ENCODE data around the gene RAB9B. TPM values are rescaled to one million over a fixed set of nuclear protein-coding genes. Genes with fewer than 3 reads are reported as not detected.
"Not testable (repeated sequence)": the region's sequence is repeated elsewhere in the genome, so short reads cannot be mapped to it uniquely, and the experiment has no call there.

The RAB9B gene
- polyA plus RNA-seq (ENCODE audit: insufficient read length in 10 of 10) = 10 to 100 TPM; 13.6 to 39.3 (median 29.6) TPM
- long read RNA-seq, donor 1, transcript RAB9B-201 (3 exons, 3,748 nt) = major isoform, 10 of 10 reads
- long read RNA-seq, donor 1, partial matches to known transcripts = 0 of 10 reads
- long read RNA-seq, donor 1, other reads (novel, unspliced or antisense) = 0 of 10 reads
- long read RNA-seq, donor 2, transcript RAB9B-201 (3 exons, 3,748 nt) = major isoform, 15 of 15 reads
- long read RNA-seq, donor 2, partial matches to known transcripts = 0 of 15 reads
- long read RNA-seq, donor 2, other reads (novel, unspliced or antisense) = 0 of 15 reads
- long read RNA-seq, donor 3 = 0 reads
- long read RNA-seq, donor 4, transcript RAB9B-201 (3 exons, 3,748 nt) = major isoform, 12 of 12 reads
- long read RNA-seq, donor 4, partial matches to known transcripts = 0 of 12 reads
- long read RNA-seq, donor 4, other reads (novel, unspliced or antisense) = 0 of 12 reads
- long read RNA-seq, donor 5, transcript RAB9B-201 (3 exons, 3,748 nt) = major isoform, 10 of 10 reads
- long read RNA-seq, donor 5, partial matches to known transcripts = 0 of 10 reads
- long read RNA-seq, donor 5, other reads (novel, unspliced or antisense) = 0 of 10 reads
- long read RNA-seq, donor 6, transcript RAB9B-201 (3 exons, 3,748 nt) = major isoform, 17 of 17 reads
- long read RNA-seq, donor 6, partial matches to known transcripts = 0 of 17 reads
- long read RNA-seq, donor 6, other reads (novel, unspliced or antisense) = 0 of 17 reads
- long read RNA-seq, donor 7, transcript RAB9B-201 (3 exons, 3,748 nt) = major isoform, 5 of 5 reads
- long read RNA-seq, donor 7, partial matches to known transcripts = 0 of 5 reads
- long read RNA-seq, donor 7, other reads (novel, unspliced or antisense) = 0 of 5 reads
- long read RNA-seq, donor 8, partial matches to known transcripts = 0 of 1 reads
- long read RNA-seq, donor 8, other reads (novel, unspliced or antisense) = 0 of 1 reads
- long read RNA-seq, donor 9 = 0 reads

GRCh38 chrX:103831803-103832544, at the start of gene RAB9B:
Gene RAB9B (minus strand): TSS chrX:103832257. CDS start chrX:103825784, 6,473 bp downstream.
- peak in 2 of 3 donors; percentile 53 to 69 for DNase-seq

- peak in 1 of 3 donors; percentile 1 for DNase-seq
Measured at GRCh38 chrX:103879339-103879738, 47.3 kb upstream of the RAB9B start.

GRCh38 chrX:103878466-103879122, 46.5 kb upstream of the RAB9B start:
- DNase-seq = peak in 2 of 3 donors; percentile 10 to 51

GRCh38 chrX:103877571-103877970, 45.5 kb upstream of the RAB9B start:
- no peak for DNase-seq

GRCh38 chrX:103864886-103865534, 33.0 kb upstream of the RAB9B start:
- no peak for DNase-seq

GRCh38 chrX:103864149-103864548, 32.1 kb upstream of the RAB9B start:
- DNase-seq = no peak

- DNase-seq = no peak
Measured at GRCh38 chrX:103861200-103861599, 29.1 kb upstream of the RAB9B start.

GRCh38 chrX:103849558-103849957, 17.5 kb upstream of the RAB9B start:
- DNase-seq = no peak

- no peak for DNase-seq
Measured at GRCh38 chrX:103847174-103847870, 15.3 kb upstream of the RAB9B start.

GRCh38 chrX:103846386-103846785, 14.3 kb upstream of the RAB9B start:
- no peak for DNase-seq

- peak; percentile 51 to 73 (median 69) for DNase-seq
Measured at GRCh38 chrX:103845165-103845653, 13.2 kb upstream of the RAB9B start.

GRCh38 chrX:103839404-103839803, 7.3 kb upstream of the RAB9B start:
- no peak for DNase-seq

GRCh38 chrX:103831342-103831802, 685 bp downstream of the RAB9B start:
- DNase-seq = no peak

GRCh38 chrX:103830848-103831247, 1.2 kb downstream of the RAB9B start:
- no peak for DNase-seq

- DNase-seq = peak in 1 of 3 donors; percentile 12
Measured at GRCh38 chrX:103828529-103828928, 3.5 kb downstream of the RAB9B start.

GRCh38 chrX:103825881-103826280, 6.2 kb downstream of the RAB9B start:
- no peak for DNase-seq

GRCh38 chrX:103823591-103823990, 8.5 kb downstream of the RAB9B start:
- DNase-seq = no peak

- DNase-seq = not testable (repeated sequence)
Measured at GRCh38 chrX:103820802-103821201, 11.3 kb downstream of the RAB9B start.

- peak in 2 of 3 donors; percentile 21 to 34 for DNase-seq
Measured at GRCh38 chrX:103818842-103819619, 13.0 kb downstream of the RAB9B start.

Measured in muscle of back (tissue), 13 donors.